Inflammatory macrophage (primary cell): ENCODE results near the gene MINK1.
"Not testable (repeated sequence)": the region's sequence is repeated elsewhere in the genome, so short reads cannot be mapped to it uniquely, and the experiment has no call there.

Experiments
- DNase-seq, 2 donors: peaks; one replicate each; pipeline ENCODE4 v3.0.0-alpha.2; 2020 to 2022

Gene MINK1

GRCh38 chr17:4849011-4849536 lies 15.9 kb downstream of the MINK1 start:
- DNase-seq: no peak

GRCh38 chr17:4850246-4850645 lies 17.1 kb downstream of the MINK1 start:
- DNase-seq: no peak

GRCh38 chr17:4851084-4851483 lies 17.9 kb downstream of the MINK1 start:
- DNase-seq: no peak

- no peak for DNase-seq
These were observed 19.5 kb downstream of the MINK1 start for GRCh38 chr17:4852567-4853207.

GRCh38 chr17:4853208-4853671 lies 20.1 kb downstream of the MINK1 start:
- no peak for DNase-seq

GRCh38 chr17:4854111-4854681 lies 21.1 kb downstream of the MINK1 start:
- DNase-seq: no peak

GRCh38 chr17:4856271-4856936 lies 23.3 kb downstream of the MINK1 start:
- DNase-seq: no peak

GRCh38 chr17:4856937-4857314 lies 23.8 kb downstream of the MINK1 start:
- no peak for DNase-seq

- DNase-seq: not testable (repeated sequence)
These were observed 24.2 kb downstream of the MINK1 start for GRCh38 chr17:4857347-4857746.

- DNase-seq: peak; percentile 66 to 75
These were observed 25.1 kb downstream of the MINK1 start for GRCh38 chr17:4858068-4858881.

GRCh38 chr17:4858882-4859260 lies 25.7 kb downstream of the MINK1 start:
- DNase-seq: no peak

GRCh38 chr17:4859816-4860625 lies 26.9 kb downstream of the MINK1 start:
- DNase-seq: no peak

- DNase-seq: no peak
These were observed 27.5 kb downstream of the MINK1 start for GRCh38 chr17:4860651-4861050.

- DNase-seq: no peak
These were observed 27.9 kb downstream of the MINK1 start for GRCh38 chr17:4861052-4861451.

GRCh38 chr17:4862720-4863119 lies 29.6 kb downstream of the MINK1 start:
- no peak for DNase-seq

GRCh38 chr17:4863321-4863720 lies 30.2 kb downstream of the MINK1 start:
- no peak for DNase-seq

GRCh38 chr17:4867535-4867934 lies 34.4 kb downstream of the MINK1 start:
- DNase-seq: not testable (repeated sequence)

- peak; percentile 47 to 60 for DNase-seq
These were observed 36.2 kb downstream of the MINK1 start for GRCh38 chr17:4869058-4869998.

GRCh38 chr17:4870855-4871254 lies 37.7 kb downstream of the MINK1 start:
- DNase-seq: peak; percentile 51 to 80

GRCh38 chr17:4872786-4873185 lies 39.6 kb downstream of the MINK1 start:
- DNase-seq: peak; percentile 86 to 88

GRCh38 chr17:4877089-4877488 lies 43.9 kb downstream of the MINK1 start:
- DNase-seq: peak; percentile 41 to 60
